H9 (cell line): ENCODE measurements around the gene TMEM135. TPM values are rescaled to one million over a fixed set of nuclear protein-coding genes. Genes with fewer than 3 reads are reported as not detected.

Source experiments
- DNase-seq: peaks from one replicate; pipeline ENCODE4 v3.0.0-alpha.2; 2017
- H2AFZ ChIP-seq: one replicate; pipeline ENCODE4 v1.6.1; 2013; ENCODE audit warnings: mild to moderate bottlenecking, low read length, control low read depth, moderate library complexity
- H2AK5ac ChIP-seq: 2 replicates; pipeline ENCODE4 v1.6.1; 2013; ENCODE audit warnings: low read length, control low read depth, mixed read lengths; ENCODE audit not compliant: insufficient read length
- H2BK120ac ChIP-seq: one replicate; pipeline ENCODE4 v1.6.1; 2013; ENCODE audit warnings: low read depth, mild to moderate bottlenecking, low read length, control low read depth, inconsistent platforms; ENCODE audit not compliant: poor library complexity, severe bottlenecking
- H2BK12ac ChIP-seq: 2 replicates; pipeline ENCODE4 v1.6.1; 2013; ENCODE audit warnings: low read length, control low read depth, mixed read lengths, low read depth; ENCODE audit not compliant: insufficient read length
- H2BK15ac ChIP-seq: 2 replicates; pipeline ENCODE4 v1.6.1; 2013; ENCODE audit warnings: low read depth, low read length, control low read depth
- H2BK20ac ChIP-seq: one replicate; pipeline ENCODE4 v1.6.1; 2013; ENCODE audit warnings: low read depth, mild to moderate bottlenecking, low read length, control low read depth, inconsistent platforms; ENCODE audit not compliant: poor library complexity, severe bottlenecking
- H2BK5ac ChIP-seq: 2 replicates; pipeline ENCODE4 v1.6.1; 2013; ENCODE audit warnings: low read length, control low read depth, mixed read lengths; ENCODE audit not compliant: insufficient read length
- H3K14ac ChIP-seq: 2 replicates; pipeline ENCODE4 v1.6.1; 2013; ENCODE audit warnings: low read length, control low read depth; ENCODE audit not compliant: insufficient read depth
- H3K18ac ChIP-seq: 2 replicates; pipeline ENCODE4 v1.6.1; 2013; ENCODE audit warnings: low read depth, mild to moderate bottlenecking, mixed read lengths, low read length, control low read depth; ENCODE audit not compliant: insufficient read length
- H3K23ac ChIP-seq: 2 replicates; pipeline ENCODE4 v1.6.1; 2013; ENCODE audit warnings: low read length, control low read depth, mixed read lengths, low read depth; ENCODE audit not compliant: insufficient read length
- H3K23me2 ChIP-seq: 2 replicates; pipeline ENCODE4 v1.6.1; 2013; ENCODE audit warnings: low read depth, mild to moderate bottlenecking, mixed read lengths, low read length, control low read depth; ENCODE audit not compliant: insufficient read length, poor library complexity, severe bottlenecking
- H3K27ac ChIP-seq: 2 replicates; pipeline ENCODE4 v1.5.1; 2013; ENCODE audit warnings: low read length, control low read depth, mixed read lengths, low read depth; ENCODE audit not compliant: insufficient read length
- H3K27me3 ChIP-seq: 2 replicates; pipeline ENCODE4 v1.6.1; 2013; ENCODE audit warnings: low read length, control low read depth, inconsistent platforms; ENCODE audit not compliant: insufficient read depth
- H3K4ac ChIP-seq: 2 replicates; pipeline ENCODE4 v1.6.1; 2013; ENCODE audit warnings: low read depth, mild to moderate bottlenecking, control low read depth, inconsistent platforms, low read length, moderate library complexity
- H3K4me1 ChIP-seq: 2 replicates; pipeline ENCODE4 v1.6.1; 2013; ENCODE audit warnings: low read length, control low read depth, inconsistent platforms; ENCODE audit not compliant: insufficient read depth
- H3K4me2 ChIP-seq: 2 replicates; pipeline ENCODE4 v1.6.1; 2013; ENCODE audit warnings: low read length, control low read depth, mixed read lengths; ENCODE audit not compliant: insufficient read length, insufficient read depth
- H3K56ac ChIP-seq: 2 replicates; pipeline ENCODE4 v1.6.1; 2013; ENCODE audit warnings: low read depth, mild to moderate bottlenecking, mixed read lengths, low read length, control low read depth; ENCODE audit not compliant: insufficient read length
- H3K79me1 ChIP-seq: 2 replicates; pipeline ENCODE4 v1.6.1; 2013; ENCODE audit warnings: low read depth, mild to moderate bottlenecking, moderate library complexity, low read length, control low read depth, inconsistent platforms; ENCODE audit not compliant: insufficient read depth, poor library complexity, severe bottlenecking
- H3K79me2 ChIP-seq: 2 replicates; pipeline ENCODE4 v1.6.1; 2013; ENCODE audit warnings: low read length, control low read depth, inconsistent platforms; ENCODE audit not compliant: insufficient read depth
- H3K9ac ChIP-seq: 2 replicates; pipeline ENCODE4 v1.6.1; 2013; ENCODE audit warnings: low read length, control low read depth, mixed read lengths; ENCODE audit not compliant: insufficient read length; ENCODE audit errors: extremely low read depth
- H3K9me3 ChIP-seq: one replicate; pipeline ENCODE4 v1.6.1; 2013; ENCODE audit warnings: low read depth, low read length, inconsistent platforms; ENCODE audit not compliant: control insufficient read depth
- H3T11ph ChIP-seq: one replicate; pipeline ENCODE4 v1.6.1; 2013; ENCODE audit warnings: mild to moderate bottlenecking, low read length, control low read depth, inconsistent platforms
- H4K20me1 ChIP-seq: one replicate; pipeline ENCODE4 v1.6.1; 2013; ENCODE audit not compliant: control insufficient read depth, insufficient read length, insufficient read depth
- H4K5ac ChIP-seq: 2 replicates; pipeline ENCODE4 v1.6.1; 2013; ENCODE audit warnings: low read depth, mild to moderate bottlenecking, mixed read lengths, low read length, control low read depth; ENCODE audit not compliant: insufficient read length
- H4K8ac ChIP-seq: replicated peaks from 2 replicates; pipeline ENCODE4 v1.6.1; 2013; ENCODE audit warnings: low read length, control low read depth, mixed read lengths, low read depth; ENCODE audit not compliant: insufficient read length
- H4K91ac ChIP-seq: 2 replicates; pipeline ENCODE4 v1.6.1; 2013; ENCODE audit warnings: low read depth, mild to moderate bottlenecking, moderate library complexity, mixed read lengths, low read length, control low read depth; ENCODE audit not compliant: insufficient read length
- H3K27ac Mint-ChIP-seq, 3 experiments: 2 replicates in 2 of 3; 3 replicates in 1 of 3; pipeline ENCODE4 v1.8.0; 2020 to 2021; ENCODE audit warnings: mixed read lengths in 3 of 3, mild to moderate bottlenecking in 1 of 3, moderate library complexity in 1 of 3
- H3K27me3 Mint-ChIP-seq: 2 replicates; pipeline ENCODE4 v1.8.0; 2021; ENCODE audit warnings: low read depth, mild to moderate bottlenecking, moderate library complexity, mixed read lengths
- H3K36me3 Mint-ChIP-seq, 3 experiments: 2 replicates in 2 of 3; 3 replicates in 1 of 3; pipeline ENCODE4 v1.8.0; 2020 to 2021; ENCODE audit warnings: low read depth in 3 of 3, mixed read lengths in 3 of 3; ENCODE audit not compliant: insufficient read depth in 1 of 3
- H3K4me1 Mint-ChIP-seq, 2 experiments: 2 replicates each; pipeline ENCODE4 v1.8.0; 2020; ENCODE audit warnings: mixed read lengths in 2 of 2
- H3K4me3 Mint-ChIP-seq, 2 experiments: 2 replicates in 1 of 2; 3 replicates in 1 of 2; pipeline ENCODE4 v1.8.0; 2020 to 2021; ENCODE audit warnings: mild to moderate bottlenecking in 2 of 2, mixed read lengths in 2 of 2, moderate library complexity in 1 of 2
- H3K9me3 Mint-ChIP-seq, 2 experiments: 2 replicates in 1 of 2; 3 replicates in 1 of 2; pipeline ENCODE4 v1.8.0; 2020; ENCODE audit warnings: mild to moderate bottlenecking in 2 of 2, mixed read lengths in 2 of 2, moderate library complexity in 1 of 2
- WGBS: extraction: QIAGEN DNeasy Blood & Tissue Kit; methylation state at CpG from one replicate; pipeline ENCODE4 v1.1.7; 2013; ENCODE audit warnings: missing lambda C conversion rate, low lambda C conversion rate, mixed read lengths; ENCODE audit not compliant: insufficient read length; ENCODE audit errors: extremely low coverage; 5-methylcytosine and 5-hydroxymethylcytosine counted together
- total RNA-seq: library from RNA; stranded (reverse); gene quantifications from 2 replicates; pipeline ENCODE4 v1.2.1, GENCODE V29; 2021
- TF ChIP-seq, protein P1 (sequence below): fragments of 200-600 bp; sonication (generic); conservative IDR thresholded peaks from 3 replicates; pipeline ENCODE4 v1.8.0; 2021; ENCODE audit warnings: antibody characterized with exemption, mild to moderate bottlenecking

Gene TMEM135
- total RNA-seq, 1 experiment from 2014 or later, result 25.2 TPM

DNA sequence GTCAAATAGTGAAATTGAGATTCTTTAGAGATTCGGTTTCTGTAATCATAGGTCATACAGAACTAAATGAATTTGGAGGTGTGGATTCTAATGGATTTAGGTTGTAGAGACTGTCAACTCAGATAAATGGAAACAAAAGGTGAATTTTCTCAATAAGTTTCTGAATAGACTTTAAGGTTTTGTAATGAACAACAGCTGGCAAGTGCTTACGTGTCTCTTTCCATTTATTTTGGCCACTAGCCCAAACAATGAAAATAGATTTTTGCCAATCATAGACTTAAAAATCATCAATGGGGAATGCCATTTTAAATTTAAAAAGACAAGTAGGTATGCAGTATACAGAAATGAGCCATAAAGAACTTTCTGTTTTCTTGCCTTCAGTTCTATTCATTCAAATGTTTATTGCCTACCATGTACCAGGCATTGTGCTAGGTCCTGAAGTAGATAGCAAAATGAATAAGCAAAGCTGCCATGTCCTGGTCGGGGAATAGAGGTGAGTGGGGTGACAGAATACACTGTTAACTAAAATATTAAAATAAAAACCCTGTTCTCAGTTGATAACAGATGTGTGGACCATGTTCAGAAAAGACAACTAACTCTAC is 16.9 kb upstream of the TMEM135 start:
- Histone ChIP-seq H3K9ac (no peak overlapping the region), H3K4ac (no peak overlapping the region), H3K27ac (no peak overlapping the region), H3K18ac (no peak overlapping the region), H3K79me1 (no peaks in the 10 kb centered on the region), H4K20me1 (no peaks in the 10 kb centered on the region), H3K27me3 (no peaks in the 10 kb centered on the region; the same call in 1 of the 2 replicates), H3K56ac (no peak overlapping the region), H2BK120ac (no peak overlapping the region), H3K23ac (no peak overlapping the region), H4K8ac (no peak overlapping the region), H3K4me2 (no peak overlapping the region), H3K23me2 (no peaks in the 10 kb centered on the region), H2BK12ac (no peak overlapping the region), H2AFZ (no peak overlapping the region), H3K79me2 (no peaks in the 10 kb centered on the region), H2AK5ac (no peak overlapping the region), H4K5ac (no peak overlapping the region), H3K9me3 (peaks cover 7% of the 10 kb centered on the region), H2BK20ac (no peak overlapping the region), H4K91ac (no peak overlapping the region), H2BK15ac (no peak overlapping the region), H3K14ac (no peak overlapping the region), H2BK5ac (no peak overlapping the region), H3T11ph (no peak overlapping the region), H3K4me1 (no peaks in the 10 kb centered on the region; the same call in 1 of the 2 replicates)
- Mint-ChIP-seq H3K27me3 (no peaks in the 10 kb centered on the region; the same call in 1 of the 2 replicates), H3K9me3 (peaks cover 4 to 11% of the 10 kb centered on the region in 2 experiments; a peak in 4 of 5 replicates), H3K36me3 (peaks cover 3 to 15% (median 7%) of the 10 kb centered on the region in 3 experiments; a peak in 5 of 7 replicates), H3K4me1 (peaks cover 9 to 13% of the 10 kb centered on the region in 2 experiments; a peak in 3 of 4 replicates), H3K27ac (no peak overlapping the region), H3K4me3 (no peak overlapping the region)
- WGBS, result no CpG with 5 or more reads among the region's 3 CpGs
- TF ChIP-seq, protein P1, sequence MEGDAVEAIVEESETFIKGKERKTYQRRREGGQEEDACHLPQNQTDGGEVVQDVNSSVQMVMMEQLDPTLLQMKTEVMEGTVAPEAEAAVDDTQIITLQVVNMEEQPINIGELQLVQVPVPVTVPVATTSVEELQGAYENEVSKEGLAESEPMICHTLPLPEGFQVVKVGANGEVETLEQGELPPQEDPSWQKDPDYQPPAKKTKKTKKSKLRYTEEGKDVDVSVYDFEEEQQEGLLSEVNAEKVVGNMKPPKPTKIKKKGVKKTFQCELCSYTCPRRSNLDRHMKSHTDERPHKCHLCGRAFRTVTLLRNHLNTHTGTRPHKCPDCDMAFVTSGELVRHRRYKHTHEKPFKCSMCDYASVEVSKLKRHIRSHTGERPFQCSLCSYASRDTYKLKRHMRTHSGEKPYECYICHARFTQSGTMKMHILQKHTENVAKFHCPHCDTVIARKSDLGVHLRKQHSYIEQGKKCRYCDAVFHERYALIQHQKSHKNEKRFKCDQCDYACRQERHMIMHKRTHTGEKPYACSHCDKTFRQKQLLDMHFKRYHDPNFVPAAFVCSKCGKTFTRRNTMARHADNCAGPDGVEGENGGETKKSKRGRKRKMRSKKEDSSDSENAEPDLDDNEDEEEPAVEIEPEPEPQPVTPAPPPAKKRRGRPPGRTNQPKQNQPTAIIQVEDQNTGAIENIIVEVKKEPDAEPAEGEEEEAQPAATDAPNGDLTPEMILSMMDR, result no peak
- no peak for DNase-seq
